Testis (tissue), 3 donors: Measurements from ENCODE around the gene TRIM72. TPM values are rescaled to one million over a fixed set of nuclear protein-coding genes. Genes with fewer than 3 reads are reported as not detected.

ENCODE experiments used
- DNase-seq: peaks from one replicate; pipeline ENCODE4 v3.0.0-alpha.2; 2019
- H3K27ac ChIP-seq, 2 donors: fragments of 200-600 bp; sonication (generic); one replicate each; pipeline ENCODE4 v1.5.1; 2019
- H3K27me3 ChIP-seq: fragments of 200-600 bp; sonication (generic); one replicate; pipeline ENCODE4 v1.5.1; 2019
- H3K36me3 ChIP-seq: fragments of 200-600 bp; sonication (generic); one replicate; pipeline ENCODE4 v1.5.1; 2017; ENCODE audit warnings: low read depth; ENCODE audit errors: missing control alignments
- H3K4me1 ChIP-seq: fragments of 200-600 bp; sonication (generic); one replicate; pipeline ENCODE4 v1.5.1; 2019
- H3K4me3 ChIP-seq, 2 donors: fragments of 200-600 bp; sonication (generic); one replicate each; pipeline ENCODE4 v1.5.1; 2017 to 2019
- H3K9me3 ChIP-seq: fragments of 200-600 bp; sonication (generic); one replicate; pipeline ENCODE4 v1.5.1; 2017
- POLR2A ChIP-seq: fragments of 450-650 bp; IDR thresholded peaks from one replicate; pipeline ENCODE4 v1.6.1; 2017; ENCODE audit warnings: antibody characterized with exemption, mild to moderate bottlenecking, moderate library complexity
- WGBS, 2 donors: methylation state at CpG; one replicate each; pipeline ENCODE4 v1.1.5; 2018; 5-methylcytosine and 5-hydroxymethylcytosine counted together
- intact Hi-C: fragments of 100-400 bp; cut with DNase I; formaldehyde crosslinking; loops from one replicate; pipeline ENCODE4 v1.15.1; 2023; ENCODE audit warnings: low total_unique reads
- polyA plus RNA-seq: library from polyadenylated mRNA; stranded (reverse); fragments of 350-450 nt; fragmentation: Illumina TruSeq; extraction: RNeasy Lipid Tissue Mini Kit (QIAGEN cat#74804); gene quantifications from one replicate; pipeline ENCODE4 v1.2.3, GENCODE V29; 2014; ENCODE audit warnings: low read depth, low replicate concordance; ENCODE audit not compliant: insufficient read depth
- total RNA-seq, 2 donors: library from RNA; depleted of rRNA; stranded (reverse); fragments of >200 nt; gene quantifications; one replicate each; pipeline ENCODE4 v1.2.3, GENCODE V29; 2016
- TF ChIP-seq, protein P1 (sequence below), 3 experiments: fragments of 450-650 bp in 2 of 3; fragments of 200-600 bp in 1 of 3; sonication (generic) in 1 of 3; IDR thresholded peaks; one replicate each; pipeline ENCODE4 v1.5.1; 2016 to 2019; ENCODE audit warnings: antibody characterized with exemption in 3 of 3, mild to moderate bottlenecking in 2 of 3, moderate library complexity in 1 of 3

The TRIM72 gene
- total and polyA plus RNA-seq, 3 donors from 2014 or later, result 0.50 to 0.58 (median 0.55) TPM

DNA sequence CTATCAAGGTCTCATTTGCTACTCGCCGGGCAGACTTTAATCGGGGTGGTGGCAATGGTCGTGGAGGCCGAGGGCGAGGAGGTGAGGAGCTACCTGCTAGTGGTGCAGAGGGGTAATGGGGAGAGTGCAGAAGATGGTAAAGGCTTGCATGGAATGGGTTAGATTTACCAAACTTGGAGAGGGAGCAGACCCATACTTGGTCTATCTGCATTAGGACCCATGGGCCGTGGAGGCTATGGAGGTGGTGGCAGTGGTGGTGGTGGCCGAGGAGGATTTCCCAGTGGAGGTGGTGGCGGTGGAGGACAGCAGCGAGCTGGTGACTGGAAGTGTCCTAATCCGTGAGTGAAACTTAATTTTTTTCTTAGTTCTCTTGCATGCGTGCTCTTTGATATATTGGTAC, 23.9 kb upstream of the TRIM72 start:
- Histone ChIP-seq H3K4me1 (no peaks in the 10 kb centered on the region), H3K9me3 (no peaks in the 10 kb centered on the region), H3K4me3 (no peak overlapping the region), H3K27me3 (no peaks in the 10 kb centered on the region), H3K36me3 (peaks cover 3% of the 10 kb centered on the region), H3K27ac (no peak overlapping the region)
- TF ChIP-seq, protein P1, sequence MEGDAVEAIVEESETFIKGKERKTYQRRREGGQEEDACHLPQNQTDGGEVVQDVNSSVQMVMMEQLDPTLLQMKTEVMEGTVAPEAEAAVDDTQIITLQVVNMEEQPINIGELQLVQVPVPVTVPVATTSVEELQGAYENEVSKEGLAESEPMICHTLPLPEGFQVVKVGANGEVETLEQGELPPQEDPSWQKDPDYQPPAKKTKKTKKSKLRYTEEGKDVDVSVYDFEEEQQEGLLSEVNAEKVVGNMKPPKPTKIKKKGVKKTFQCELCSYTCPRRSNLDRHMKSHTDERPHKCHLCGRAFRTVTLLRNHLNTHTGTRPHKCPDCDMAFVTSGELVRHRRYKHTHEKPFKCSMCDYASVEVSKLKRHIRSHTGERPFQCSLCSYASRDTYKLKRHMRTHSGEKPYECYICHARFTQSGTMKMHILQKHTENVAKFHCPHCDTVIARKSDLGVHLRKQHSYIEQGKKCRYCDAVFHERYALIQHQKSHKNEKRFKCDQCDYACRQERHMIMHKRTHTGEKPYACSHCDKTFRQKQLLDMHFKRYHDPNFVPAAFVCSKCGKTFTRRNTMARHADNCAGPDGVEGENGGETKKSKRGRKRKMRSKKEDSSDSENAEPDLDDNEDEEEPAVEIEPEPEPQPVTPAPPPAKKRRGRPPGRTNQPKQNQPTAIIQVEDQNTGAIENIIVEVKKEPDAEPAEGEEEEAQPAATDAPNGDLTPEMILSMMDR (IDR thresholded peaks at IDR 0.05), result no peak
- no peak for TF ChIP-seq POLR2A
- 92 to 93% methylated on average over 12 of the region's 12 CpGs for WGBS, 2 donors
- intact Hi-C loops, result no loop called here
- no peak for DNase-seq

DNA sequence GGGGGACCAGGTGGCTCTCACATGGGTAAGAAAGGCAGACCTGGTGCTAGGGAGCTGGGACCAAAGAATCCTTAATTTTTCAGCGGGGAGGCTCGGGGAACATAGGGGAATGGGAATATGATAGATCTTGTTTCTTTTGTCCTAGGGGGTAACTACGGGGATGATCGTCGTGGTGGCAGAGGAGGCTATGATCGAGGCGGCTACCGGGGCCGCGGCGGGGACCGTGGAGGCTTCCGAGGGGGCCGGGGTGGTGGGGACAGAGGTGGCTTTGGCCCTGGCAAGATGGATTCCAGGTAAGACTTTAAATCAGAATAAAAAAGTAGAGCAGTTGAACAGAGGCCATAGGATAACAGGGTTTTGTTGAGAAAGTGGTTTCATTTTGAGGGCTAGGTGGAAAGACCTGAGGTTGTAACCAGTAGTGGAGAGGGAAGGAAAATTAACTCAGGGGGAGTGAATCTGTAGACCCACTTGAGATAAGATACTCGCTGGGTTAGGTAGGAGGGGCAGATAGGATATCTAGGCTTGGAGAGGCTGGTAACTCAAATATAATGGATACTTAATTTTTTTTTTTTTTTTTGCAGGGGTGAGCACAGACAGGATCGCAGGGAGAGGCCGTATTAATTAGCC, 23.0 kb upstream of the TRIM72 start:
- Histone ChIP-seq H3K9me3 (no peaks in the 10 kb centered on the region), H3K4me1 (no peaks in the 10 kb centered on the region), H3K27ac (no peak overlapping the region), H3K27me3 (no peaks in the 10 kb centered on the region), H3K4me3 (no peak overlapping the region), H3K36me3 (peaks cover 3% of the 10 kb centered on the region)
- intact Hi-C loops, result no loop called here
- 85 to 86% methylated on average over 17 of the region's 17 CpGs for WGBS, 2 donors
- no peak for DNase-seq
- TF ChIP-seq POLR2A, result no peak
- TF ChIP-seq, protein P1 (IDR thresholded peaks at IDR 0.05), result no peak

DNA sequence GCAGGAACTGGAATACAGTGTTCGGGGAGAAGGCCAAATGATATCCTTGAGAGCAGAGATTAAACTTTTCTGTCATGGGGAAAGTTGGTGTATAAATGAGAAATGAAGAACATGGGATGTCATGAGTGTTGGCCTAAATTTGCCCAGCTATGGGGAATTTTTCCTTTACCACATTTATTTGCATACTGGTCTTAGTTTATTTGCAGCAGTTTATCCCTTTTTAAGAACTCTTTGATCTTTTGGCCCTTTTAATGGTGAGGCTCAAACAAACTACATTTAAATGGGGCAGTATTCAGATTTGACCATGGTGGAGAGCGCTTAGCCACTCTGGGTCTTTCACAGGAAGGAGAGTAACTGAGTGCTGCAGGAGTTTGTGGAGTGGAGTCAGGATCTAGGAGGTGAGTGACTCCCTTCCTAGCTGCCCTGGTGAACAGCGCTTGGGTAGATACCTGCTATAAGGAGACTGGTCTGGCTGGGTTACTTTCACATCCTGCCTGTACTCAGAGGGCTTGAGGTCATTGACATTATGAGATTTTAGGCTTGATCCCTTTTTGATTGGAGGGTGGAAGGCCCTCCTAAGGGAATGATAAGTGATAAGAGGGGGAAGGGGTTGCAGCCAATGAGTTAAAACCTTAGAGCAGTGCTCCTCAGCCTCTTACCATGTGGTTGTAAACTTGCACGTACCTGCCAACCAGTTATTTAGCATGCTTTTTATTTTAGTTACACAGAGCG, 22.1 kb upstream of the TRIM72 start:
- 75 to 86% methylated on average over 5 of the region's 5 CpGs for WGBS, 2 donors
- intact Hi-C loops, result no loop called here
- TF ChIP-seq, protein P1 (IDR thresholded peaks at IDR 0.05), result no peak
- TF ChIP-seq POLR2A, result no peak
- Histone ChIP-seq H3K27me3 (no peaks in the 10 kb centered on the region), H3K4me1 (no peaks in the 10 kb centered on the region), H3K27ac (no peak overlapping the region), H3K9me3 (no peaks in the 10 kb centered on the region), H3K4me3 (no peak overlapping the region), H3K36me3 (peaks cover under 1% of the 10 kb centered on the region)
- DNase-seq, result no peak

DNA sequence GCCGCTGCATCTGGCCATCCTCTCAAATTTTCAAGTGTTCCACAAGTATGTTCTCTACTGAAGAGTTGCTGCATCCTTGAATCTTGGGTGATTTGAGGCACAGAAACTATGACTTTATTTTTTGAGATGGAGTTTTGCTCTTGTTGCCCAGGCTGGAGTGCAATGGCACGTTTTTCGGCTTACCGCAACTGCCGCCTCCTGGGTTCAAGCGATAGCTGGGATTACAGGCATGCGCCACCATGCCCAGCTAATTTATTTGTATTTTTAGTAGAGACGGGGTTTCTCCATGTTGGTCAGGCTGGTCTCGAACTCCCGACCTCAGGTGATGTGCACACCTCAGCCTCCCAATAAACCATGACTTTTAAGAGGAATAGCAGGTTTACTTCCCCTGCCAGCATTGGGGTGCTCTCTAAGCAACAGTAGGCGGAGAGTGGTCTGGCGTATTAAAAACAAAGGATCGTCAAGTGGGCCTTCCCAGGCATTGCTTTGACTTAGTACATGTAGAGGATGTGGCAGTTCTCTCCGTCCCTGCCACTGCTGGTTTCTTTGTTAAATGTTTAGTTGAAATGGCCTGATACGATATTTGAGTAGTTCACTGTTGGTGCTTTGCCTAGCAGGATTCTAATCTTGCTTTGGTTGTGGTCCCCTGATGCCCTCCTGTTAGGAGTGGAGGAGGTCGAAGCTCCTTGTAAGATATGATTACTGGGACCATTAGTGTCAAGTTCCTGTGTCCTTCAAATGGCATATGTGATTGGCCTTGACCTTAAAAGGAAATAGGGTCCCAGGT, 20.9 kb upstream of the TRIM72 start:
- Histone ChIP-seq H3K27ac (no peak overlapping the region), H3K9me3 (no peaks in the 10 kb centered on the region), H3K36me3 (no peaks in the 10 kb centered on the region), H3K4me3 (no peak overlapping the region), H3K4me1 (no peaks in the 10 kb centered on the region), H3K27me3 (no peaks in the 10 kb centered on the region)
- intact Hi-C loops, result no loop called here
- no peak for DNase-seq
- 85 to 87% methylated on average over 16 of the region's 16 CpGs for WGBS, 2 donors
- no peak for TF ChIP-seq POLR2A
- TF ChIP-seq, protein P1 (IDR thresholded peaks at IDR 0.05), result no peak
